Fibroblast of lung (primary cell): Measurements from ENCODE around the gene CXorf49B. TPM values are rescaled to one million over a fixed set of nuclear protein-coding genes. Genes with fewer than 3 reads are reported as not detected.
"Not testable (repeated sequence)": the region's sequence is repeated elsewhere in the genome, so short reads cannot be mapped to it uniquely, and the experiment has no call there.

ENCODE experiments used
- DNase-seq, 2 donors: peaks; one replicate each; pipeline versions ENCODE4 v3.0.0 to v3.0.0-alpha.2; 2010; ENCODE audit warnings: low read depth in 2 of 2
- H2AFZ ChIP-seq: 2 replicates; pipeline ENCODE4 v1.5.1; 2012; ENCODE audit warnings: low read length, control low read depth, inconsistent platforms
- H3K27ac ChIP-seq: 2 replicates; pipeline ENCODE4 v1.5.1; 2011; ENCODE audit warnings: low read length, control low read depth; ENCODE audit not compliant: insufficient read depth
- H3K27me3 ChIP-seq: 2 replicates; pipeline ENCODE4 v1.5.1; 2011; ENCODE audit warnings: mild to moderate bottlenecking, low read length; ENCODE audit not compliant: control insufficient read depth, insufficient read depth
- H3K36me3 ChIP-seq: 2 replicates; pipeline ENCODE4 v1.5.1; 2011; ENCODE audit warnings: low read length; ENCODE audit not compliant: control insufficient read depth, insufficient read depth
- H3K4me1 ChIP-seq: 2 replicates; pipeline ENCODE4 v1.5.1; 2011; ENCODE audit warnings: low read length; ENCODE audit not compliant: control insufficient read depth, insufficient read depth; ENCODE audit errors: extremely low read depth
- H3K4me2 ChIP-seq: 2 replicates; pipeline ENCODE4 v1.5.1; 2011; ENCODE audit warnings: low read length, control low read depth; ENCODE audit not compliant: insufficient read depth; ENCODE audit errors: extremely low read depth
- H3K4me3 ChIP-seq, 4 experiments: fragments of 200-600 bp in 1 of 4; sonication (generic) in 1 of 4; replicated peaks in 1 of 4; 2 replicates each; pipeline ENCODE4 v1.5.1; 2011 to 2016; ENCODE audit warnings: low read length in 4 of 4, low read depth in 3 of 4, mild to moderate bottlenecking in 3 of 4, control low read depth in 2 of 4, inconsistent platforms in 1 of 4, mixed read lengths in 1 of 4; ENCODE audit not compliant: insufficient read depth in 1 of 4; ENCODE audit errors: control extremely low read depth in 1 of 4
- H3K79me2 ChIP-seq: 2 replicates; pipeline ENCODE4 v1.5.1; 2012; ENCODE audit warnings: mild to moderate bottlenecking, low read length, inconsistent platforms; ENCODE audit not compliant: control insufficient read depth, insufficient read depth
- H3K9ac ChIP-seq: 2 replicates; pipeline ENCODE4 v1.5.1; 2011; ENCODE audit warnings: mild to moderate bottlenecking, low read length, control low read depth; ENCODE audit not compliant: insufficient read depth
- H3K9me3 ChIP-seq: 2 replicates; pipeline ENCODE4 v1.5.1; 2012; ENCODE audit warnings: low read depth, low read length; ENCODE audit not compliant: control insufficient read depth, insufficient read depth
- H4K20me1 ChIP-seq: 2 replicates; pipeline ENCODE4 v1.5.1; 2011; ENCODE audit warnings: low read length; ENCODE audit not compliant: control insufficient read depth, insufficient read depth; ENCODE audit errors: extremely low read depth
- polyA plus RNA-seq, 2 donors: library from polyadenylated mRNA; depleted of rRNA in 1 of 2; stranded (reverse) in 1 of 2; unstranded in 1 of 2; fragments of >200 nt; gene quantifications; 2 replicates each; pipeline ENCODE4 v1.2.1, GENCODE V29; 2011 to 2012; ENCODE audit warnings: missing spikeins in 1 of 2
- total RNA-seq: library from RNA; depleted of rRNA; stranded (reverse); fragments of >200 nt; gene quantifications from 2 replicates; pipeline ENCODE4 v1.2.1, GENCODE V29; 2014

The CXorf49B gene
- total and polyA plus RNA-seq, 2 donors (not counting 1 experiment from before 2014, with no cell fraction given) = not detected

DNA sequence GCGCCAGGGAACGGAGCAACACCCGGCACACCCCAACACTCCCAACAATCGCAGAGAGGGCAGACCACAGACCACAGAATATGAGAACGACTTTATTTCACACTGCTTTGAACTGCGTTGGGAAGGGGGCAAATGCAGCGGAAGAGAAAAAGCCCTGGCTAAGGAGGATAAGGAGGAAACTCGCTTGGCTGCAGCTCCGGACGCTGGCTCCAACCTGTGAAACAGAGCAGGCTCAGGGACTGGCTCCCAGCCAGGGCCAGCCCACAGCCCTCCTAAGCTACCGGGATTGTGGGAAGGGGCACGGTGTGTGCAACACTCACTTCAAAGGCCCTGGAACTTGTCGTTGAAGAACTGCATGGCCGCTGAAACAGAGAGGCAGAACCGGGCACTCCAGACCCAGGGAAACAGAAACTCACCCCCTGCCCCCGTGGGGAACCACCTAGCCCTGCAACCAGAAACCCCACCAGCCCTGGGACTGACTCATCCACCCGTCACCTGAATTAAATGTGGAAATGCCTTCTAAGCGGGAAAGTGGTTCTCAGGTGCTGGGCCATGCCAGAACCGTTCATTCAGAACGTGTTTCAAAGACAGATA is 2.4 kb upstream of the CXorf49B start:
- not testable (repeated sequence) for H3K9ac ChIP-seq, H3K79me2 ChIP-seq, H3K9me3 ChIP-seq, H3K4me2 ChIP-seq, DNase-seq, H3K4me1 ChIP-seq, H3K36me3 ChIP-seq, H4K20me1 ChIP-seq, H3K4me3 ChIP-seq, H3K27me3 ChIP-seq, H3K27ac ChIP-seq, H2AFZ ChIP-seq

- not testable (repeated sequence) for H4K20me1 ChIP-seq, H3K4me1 ChIP-seq, H3K79me2 ChIP-seq, H3K27me3 ChIP-seq, H3K9me3 ChIP-seq, DNase-seq, H3K9ac ChIP-seq, H2AFZ ChIP-seq, H3K4me2 ChIP-seq, H3K4me3 ChIP-seq, H3K36me3 ChIP-seq, H3K27ac ChIP-seq
Measured at GRCh38 chrX:71764832-71765231, 1.7 kb downstream of the CXorf49B start.

GRCh38 chrX:71765613-71766012 is 2.5 kb downstream of the CXorf49B start:
- H3K9ac ChIP-seq, DNase-seq: not testable (repeated sequence)

GRCh38 chrX:71767134-71767533 is 4.0 kb downstream of the CXorf49B start:
- DNase-seq, H3K36me3 ChIP-seq, H3K27ac ChIP-seq, H3K4me2 ChIP-seq, H3K9me3 ChIP-seq, H3K9ac ChIP-seq, H3K79me2 ChIP-seq, H3K27me3 ChIP-seq, H4K20me1 ChIP-seq, H3K4me1 ChIP-seq, H2AFZ ChIP-seq, H3K4me3 ChIP-seq: not testable (repeated sequence)

More at GRCh38 chrX:71765613-71766012, 2.5 kb downstream of the CXorf49B start:
- H3K27ac ChIP-seq, H4K20me1 ChIP-seq, H3K4me3 ChIP-seq, H2AFZ ChIP-seq, H3K4me1 ChIP-seq, H3K27me3 ChIP-seq, H3K36me3 ChIP-seq, H3K9me3 ChIP-seq, H3K4me2 ChIP-seq, H3K79me2 ChIP-seq: not testable (repeated sequence)

DNA sequence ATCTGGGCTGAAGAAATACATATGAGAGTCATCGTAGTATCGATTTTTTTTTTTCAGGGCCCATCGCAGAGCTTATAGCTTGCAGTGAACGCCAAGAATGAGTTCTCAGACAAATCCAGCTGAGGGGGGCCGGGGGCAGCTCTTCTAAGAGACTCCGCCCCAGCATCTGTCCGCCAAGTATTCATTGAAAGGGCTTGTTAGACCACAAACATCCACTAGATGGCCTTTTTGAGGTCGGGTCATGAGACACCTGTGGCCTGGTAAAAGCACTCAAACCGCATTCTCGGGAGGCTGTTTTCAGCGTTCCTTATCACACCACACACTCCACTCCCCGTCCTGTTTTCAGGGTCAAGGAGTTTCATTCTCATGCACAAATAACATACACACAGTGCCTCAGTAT is 15.2 kb downstream of the CXorf49B start:
- H3K27me3 ChIP-seq, H4K20me1 ChIP-seq, H3K9me3 ChIP-seq, H3K4me2 ChIP-seq, H3K36me3 ChIP-seq, H3K4me1 ChIP-seq, H3K79me2 ChIP-seq, H3K9ac ChIP-seq, H3K4me3 ChIP-seq, H2AFZ ChIP-seq, DNase-seq, H3K27ac ChIP-seq: not testable (repeated sequence)

- H3K27me3 ChIP-seq, H3K9me3 ChIP-seq, H3K4me1 ChIP-seq, H4K20me1 ChIP-seq, H3K79me2 ChIP-seq, H3K4me3 ChIP-seq, H3K9ac ChIP-seq, H2AFZ ChIP-seq, H3K36me3 ChIP-seq, DNase-seq, H3K27ac ChIP-seq, H3K4me2 ChIP-seq: not testable (repeated sequence)
Measured at GRCh38 chrX:71782225-71782949, 19.2 kb downstream of the CXorf49B start.

DNA sequence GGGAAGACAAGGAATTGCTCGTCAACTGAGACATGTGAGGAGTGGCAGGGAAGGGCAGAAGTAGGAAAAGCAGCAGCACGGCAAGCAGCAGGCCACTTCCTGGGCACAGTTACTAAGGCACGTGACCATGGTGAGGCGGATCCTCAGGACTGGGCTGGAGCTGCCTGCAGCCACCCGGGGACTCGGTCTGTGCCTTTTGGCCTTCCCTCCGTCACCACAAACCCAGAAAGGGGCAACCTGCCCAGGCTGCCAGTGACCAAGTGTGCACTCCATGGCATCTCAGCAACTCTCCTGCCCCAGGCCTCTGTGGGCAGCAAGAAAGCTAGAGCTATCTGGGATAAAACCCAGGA is 19.8 kb downstream of the CXorf49B start:
- not testable (repeated sequence) for H3K4me3 ChIP-seq, H3K36me3 ChIP-seq, H3K9me3 ChIP-seq, H4K20me1 ChIP-seq, H2AFZ ChIP-seq, H3K9ac ChIP-seq, H3K79me2 ChIP-seq, H3K4me1 ChIP-seq, DNase-seq, H3K4me2 ChIP-seq, H3K27ac ChIP-seq, H3K27me3 ChIP-seq
